ENCODE measurements around the gene SOX2. TPM values are rescaled to one million over a fixed set of nuclear protein-coding genes. Genes with fewer than 3 reads are reported as not detected.

Gene SOX2
- total RNA-seq, 4 donors from 2014 or later, result 0.57 to 0.67 TPM; not detected in 2

DNA sequence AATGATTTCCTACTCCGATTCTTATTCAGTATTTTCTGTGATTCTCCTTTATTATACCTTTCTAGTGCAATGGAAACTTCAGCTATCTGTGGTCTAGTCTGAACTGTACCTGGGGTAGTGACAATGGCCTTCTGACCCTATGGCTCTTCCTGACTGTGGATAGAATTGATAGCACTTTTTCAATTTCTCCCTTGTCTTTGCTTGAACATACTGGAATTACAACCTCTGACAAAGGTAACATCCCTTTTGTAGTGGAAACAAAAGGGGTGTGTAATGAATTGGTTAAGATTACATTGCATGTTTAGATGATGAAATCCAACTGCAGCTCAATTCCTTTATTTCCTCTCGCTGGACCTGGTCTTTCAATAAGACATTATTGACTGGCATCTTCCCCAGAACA, 21.0 kb upstream of the SOX2 start:
- no peaks in the 10 kb centered on the region for H3K36me3 ChIP-seq
- no peak overlapping the region for H3K27ac ChIP-seq
- peaks cover 0 to 7% (median 3%) of the 10 kb centered on the region in 4 donors for H3K4me1 ChIP-seq
- H3K9me3 ChIP-seq, result no peaks in the 10 kb centered on the region
- H3K4me3 ChIP-seq, result no peak overlapping the region
- TF ChIP-seq, protein P1, sequence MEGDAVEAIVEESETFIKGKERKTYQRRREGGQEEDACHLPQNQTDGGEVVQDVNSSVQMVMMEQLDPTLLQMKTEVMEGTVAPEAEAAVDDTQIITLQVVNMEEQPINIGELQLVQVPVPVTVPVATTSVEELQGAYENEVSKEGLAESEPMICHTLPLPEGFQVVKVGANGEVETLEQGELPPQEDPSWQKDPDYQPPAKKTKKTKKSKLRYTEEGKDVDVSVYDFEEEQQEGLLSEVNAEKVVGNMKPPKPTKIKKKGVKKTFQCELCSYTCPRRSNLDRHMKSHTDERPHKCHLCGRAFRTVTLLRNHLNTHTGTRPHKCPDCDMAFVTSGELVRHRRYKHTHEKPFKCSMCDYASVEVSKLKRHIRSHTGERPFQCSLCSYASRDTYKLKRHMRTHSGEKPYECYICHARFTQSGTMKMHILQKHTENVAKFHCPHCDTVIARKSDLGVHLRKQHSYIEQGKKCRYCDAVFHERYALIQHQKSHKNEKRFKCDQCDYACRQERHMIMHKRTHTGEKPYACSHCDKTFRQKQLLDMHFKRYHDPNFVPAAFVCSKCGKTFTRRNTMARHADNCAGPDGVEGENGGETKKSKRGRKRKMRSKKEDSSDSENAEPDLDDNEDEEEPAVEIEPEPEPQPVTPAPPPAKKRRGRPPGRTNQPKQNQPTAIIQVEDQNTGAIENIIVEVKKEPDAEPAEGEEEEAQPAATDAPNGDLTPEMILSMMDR (IDR thresholded peaks at IDR 0.05), result no peak
- no peak for TF ChIP-seq POLR2A (IDR thresholded peaks at IDR 0.05)
- no peak for DNase-seq
- H3K27me3 ChIP-seq, result peaks cover 0 to 11% of the 10 kb centered on the region in 2 donors

DNA sequence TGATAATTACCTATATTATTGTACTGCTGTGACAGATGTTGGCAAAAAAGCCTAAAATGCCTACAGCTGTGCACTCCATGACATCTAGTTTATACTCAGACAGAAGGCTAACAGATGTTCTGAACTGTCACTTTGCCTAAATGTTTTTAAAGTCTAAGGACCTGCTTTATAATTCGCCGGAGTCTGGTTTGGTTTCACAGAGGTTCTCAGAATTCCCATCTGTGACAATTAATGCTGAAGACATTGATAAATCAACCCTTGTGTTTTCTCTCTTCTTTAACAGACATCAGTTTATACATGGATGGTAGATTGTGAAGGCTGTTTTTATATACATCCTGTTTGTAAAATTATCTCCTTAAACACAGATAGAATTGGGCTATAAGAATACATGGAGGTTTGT, 19.8 kb upstream of the SOX2 start:
- DNase-seq, result no peak
- H3K4me1 ChIP-seq, result peaks cover 0 to 15% (median 5%) of the 10 kb centered on the region in 4 donors
- no peak overlapping the region for H3K4me3 ChIP-seq
- no peak for TF ChIP-seq POLR2A (IDR thresholded peaks at IDR 0.05)
- TF ChIP-seq, protein P1 (IDR thresholded peaks at IDR 0.05), result no peak
- no peak overlapping the region for H3K27ac ChIP-seq
- H3K36me3 ChIP-seq, result no peaks in the 10 kb centered on the region
- H3K9me3 ChIP-seq, result no peaks in the 10 kb centered on the region
- peaks cover 0 to 20% of the 10 kb centered on the region in 2 donors for H3K27me3 ChIP-seq

DNA sequence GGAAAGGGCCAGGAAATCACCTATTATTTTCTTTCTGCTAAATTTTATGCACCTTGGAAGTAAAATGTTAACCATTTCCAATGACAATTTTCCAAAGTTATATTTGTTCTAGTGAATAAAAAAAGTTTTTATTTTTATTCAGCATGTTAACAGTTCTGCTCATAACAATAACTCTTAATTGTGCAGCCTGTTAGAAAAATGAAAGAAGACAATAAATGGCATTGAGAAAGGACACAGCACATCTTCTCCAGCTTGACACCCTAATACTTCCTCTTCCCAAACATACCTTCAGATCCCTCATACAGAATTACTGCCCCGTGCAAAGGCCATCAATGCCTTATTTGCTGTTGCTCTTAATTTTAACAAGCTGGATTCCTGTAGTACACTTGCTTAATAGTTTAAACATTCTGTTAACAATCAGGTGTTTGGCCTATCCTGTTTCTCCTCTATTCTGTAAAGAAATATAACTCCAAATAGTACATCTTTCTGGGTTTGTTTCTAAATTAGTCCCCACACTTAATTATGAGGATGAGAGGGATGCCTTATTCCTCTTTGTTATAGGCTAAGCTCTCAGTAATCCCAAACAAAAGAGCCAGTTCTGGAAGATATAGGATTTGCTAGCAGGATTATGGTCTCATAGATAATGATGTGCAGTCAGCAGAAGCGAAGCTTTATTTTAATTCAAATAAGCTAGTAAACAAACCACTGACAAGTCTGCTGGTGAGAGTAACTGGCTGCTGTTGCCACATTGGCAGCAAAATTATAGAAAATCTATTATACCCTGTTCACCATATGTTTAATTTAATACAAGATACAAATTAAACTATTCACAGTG, 19.2 kb upstream of the SOX2 start:
- peaks cover 0 to 15% (median 5%) of the 10 kb centered on the region in 4 donors for H3K4me1 ChIP-seq
- H3K27me3 ChIP-seq, result peaks cover 0 to 20% of the 10 kb centered on the region in 2 donors
- no peak overlapping the region for H3K4me3 ChIP-seq
- no peak overlapping the region for H3K27ac ChIP-seq
- H3K36me3 ChIP-seq, result no peaks in the 10 kb centered on the region
- no peaks in the 10 kb centered on the region for H3K9me3 ChIP-seq
- TF ChIP-seq, protein P1 (IDR thresholded peaks at IDR 0.05), result no peak
- no peak for TF ChIP-seq POLR2A (IDR thresholded peaks at IDR 0.05)
- no peak for DNase-seq

DNA sequence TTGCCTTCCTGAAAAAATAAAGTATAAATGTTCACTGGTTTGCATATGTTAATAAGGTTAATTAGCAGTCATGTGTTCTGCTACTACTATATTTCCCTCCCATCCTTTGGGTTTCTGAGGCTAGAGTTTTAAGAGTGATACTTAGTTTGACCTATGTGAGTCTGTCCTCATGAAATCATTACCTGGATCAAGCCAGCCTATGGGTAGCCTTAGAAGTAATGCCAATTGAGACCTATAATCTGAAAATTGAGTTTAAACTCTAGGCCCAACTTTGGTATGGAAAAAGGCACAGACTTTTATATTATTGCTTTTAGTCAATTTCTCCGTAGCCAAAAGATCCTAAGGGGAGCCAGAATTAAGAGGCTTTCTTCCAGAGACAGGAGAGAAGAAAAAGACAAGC, 18.4 kb upstream of the SOX2 start:
- DNase-seq, result no peak
- Histone ChIP-seq H3K27ac (no peak overlapping the region), H3K36me3 (no peaks in the 10 kb centered on the region), H3K4me3 (no peak overlapping the region), H3K9me3 (no peaks in the 10 kb centered on the region), H3K27me3 (peaks cover 0 to 20% of the 10 kb centered on the region in 2 donors), H3K4me1 (peaks cover 0 to 15% (median 5%) of the 10 kb centered on the region in 4 donors)
- TF ChIP-seq, protein P1 (IDR thresholded peaks at IDR 0.05), result no peak
- no peak for TF ChIP-seq POLR2A (IDR thresholded peaks at IDR 0.05)

DNA sequence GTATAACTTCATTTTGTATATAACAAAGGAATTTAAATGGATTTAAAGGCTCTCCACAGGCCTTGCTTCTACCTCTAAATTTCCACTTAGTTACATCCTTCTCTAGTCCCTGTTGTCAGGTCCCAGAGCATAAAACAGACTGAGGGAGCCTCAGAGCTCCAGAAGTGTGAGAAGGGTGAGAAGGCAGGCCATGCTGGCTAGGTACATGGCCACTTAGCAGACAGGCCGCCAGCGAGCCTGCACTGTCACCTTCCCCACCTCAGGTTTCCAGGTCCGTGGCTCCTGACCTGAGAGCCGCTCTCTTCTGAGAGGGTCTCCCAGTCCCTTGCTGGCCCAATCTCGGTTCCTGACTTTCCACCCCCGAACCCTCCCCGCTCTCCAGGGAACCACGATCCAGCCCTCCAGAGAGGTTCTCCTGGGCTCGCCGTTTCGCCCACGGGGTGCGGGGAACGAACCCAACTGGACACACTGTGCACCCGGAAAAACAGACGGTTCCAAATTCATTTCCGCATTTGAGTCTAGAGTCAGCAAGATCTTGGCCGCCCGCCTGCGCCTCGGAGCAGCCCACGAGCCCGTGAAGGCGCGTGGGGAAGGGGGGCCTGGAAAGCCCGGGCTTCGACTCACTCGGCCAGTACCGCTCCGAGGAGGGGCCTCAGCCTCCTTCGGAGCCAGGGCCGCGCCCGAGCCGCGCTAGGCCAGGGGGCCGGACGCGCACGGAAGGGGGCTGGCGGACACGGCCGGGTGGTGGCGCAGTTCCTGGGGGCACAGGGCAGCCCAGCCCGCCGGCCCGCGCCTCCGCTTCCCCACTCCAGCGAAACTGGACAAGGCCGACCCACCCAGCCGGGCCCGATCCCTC, 16.7 kb upstream of the SOX2 start:
- Histone ChIP-seq H3K9me3 (no peaks in the 10 kb centered on the region), H3K4me1 (peaks cover 0 to 15% (median 5%) of the 10 kb centered on the region in 4 donors), H3K27ac (no peak overlapping the region), H3K4me3 (peak overlapping the region; percentile 3 to 51 (median 40)), H3K36me3 (no peaks in the 10 kb centered on the region), H3K27me3 (peaks cover 0 to 20% of the 10 kb centered on the region in 2 donors)
- TF ChIP-seq POLR2A (IDR thresholded peaks at IDR 0.05), result no peak
- TF ChIP-seq, protein P1 (IDR thresholded peaks at IDR 0.05), result no peak
- peak in 2 of 3 donors; percentile 50 to 51 for DNase-seq
